IPS-NIHi7 (cell line): Measurements from ENCODE around the gene PPIL3.
"Not testable (repeated sequence)": the region's sequence is repeated elsewhere in the genome, so short reads cannot be mapped to it uniquely, and the experiment has no call there.

Experiments used
- DNase-seq: peaks from one replicate; pipeline ENCODE4 v3.0.0; 2012; ENCODE audit warnings: mixed read lengths; ENCODE audit errors: extremely low spot score

Gene PPIL3

DNA sequence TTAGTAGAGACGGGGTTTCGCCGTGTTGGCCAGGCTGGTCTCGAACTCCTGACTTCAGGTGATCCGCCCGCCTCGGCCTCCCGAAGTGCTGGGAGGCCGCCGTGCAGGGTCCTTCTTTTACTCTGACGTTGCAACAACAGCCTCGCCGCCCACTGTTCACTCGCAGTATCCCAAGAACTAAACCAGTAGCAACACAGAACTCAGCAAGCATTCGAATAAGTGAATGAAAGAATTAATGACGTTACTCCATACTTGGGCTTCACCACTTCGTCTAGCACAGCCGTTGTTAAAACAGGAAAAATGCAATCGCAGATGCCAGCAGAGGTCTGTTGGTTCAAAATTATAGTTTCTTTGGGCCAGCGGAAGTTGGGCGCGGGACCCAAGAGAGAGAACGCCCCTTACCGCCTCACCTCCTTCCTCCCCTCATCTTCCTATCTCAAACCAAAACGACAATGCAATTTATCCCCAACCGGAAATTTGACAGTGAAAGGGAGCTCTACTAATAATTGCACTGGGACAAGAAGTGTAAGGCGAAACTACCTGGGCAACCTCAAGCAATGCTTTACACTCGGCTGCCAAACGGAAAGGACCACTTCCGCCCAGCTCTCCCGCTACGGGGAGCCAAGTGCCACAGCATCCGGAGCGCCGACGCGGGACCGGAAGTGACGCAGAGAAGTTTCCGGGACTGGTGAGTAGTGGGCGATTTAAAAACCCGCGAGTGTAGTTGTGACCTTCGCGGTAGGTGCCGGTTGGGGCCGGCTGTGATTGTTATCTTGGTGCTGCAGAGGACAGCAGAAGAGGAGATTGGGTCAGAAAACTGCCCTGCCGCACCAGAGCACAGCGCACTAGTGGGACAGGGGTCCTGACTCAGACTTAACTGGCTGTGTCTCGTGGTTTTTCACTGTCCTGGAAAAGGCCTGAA, at the start of gene PPIL3, which contains the start of gene NIF3L1:
Gene PPIL3 (minus strand): TSS at position 374 of the 922 bp plus-strand sequence. CDS start 1,462 bp downstream, outside the sequence.
Gene NIF3L1 (plus strand): TSS at position 668 of the 922 bp plus-strand sequence. CDS start 2,573 bp downstream, outside the sequence.
- peak; percentile 94 for DNase-seq

GRCh38 chr2:200930947-200931626, 42.2 kb upstream of the PPIL3 start:
- no peak for DNase-seq

DNA sequence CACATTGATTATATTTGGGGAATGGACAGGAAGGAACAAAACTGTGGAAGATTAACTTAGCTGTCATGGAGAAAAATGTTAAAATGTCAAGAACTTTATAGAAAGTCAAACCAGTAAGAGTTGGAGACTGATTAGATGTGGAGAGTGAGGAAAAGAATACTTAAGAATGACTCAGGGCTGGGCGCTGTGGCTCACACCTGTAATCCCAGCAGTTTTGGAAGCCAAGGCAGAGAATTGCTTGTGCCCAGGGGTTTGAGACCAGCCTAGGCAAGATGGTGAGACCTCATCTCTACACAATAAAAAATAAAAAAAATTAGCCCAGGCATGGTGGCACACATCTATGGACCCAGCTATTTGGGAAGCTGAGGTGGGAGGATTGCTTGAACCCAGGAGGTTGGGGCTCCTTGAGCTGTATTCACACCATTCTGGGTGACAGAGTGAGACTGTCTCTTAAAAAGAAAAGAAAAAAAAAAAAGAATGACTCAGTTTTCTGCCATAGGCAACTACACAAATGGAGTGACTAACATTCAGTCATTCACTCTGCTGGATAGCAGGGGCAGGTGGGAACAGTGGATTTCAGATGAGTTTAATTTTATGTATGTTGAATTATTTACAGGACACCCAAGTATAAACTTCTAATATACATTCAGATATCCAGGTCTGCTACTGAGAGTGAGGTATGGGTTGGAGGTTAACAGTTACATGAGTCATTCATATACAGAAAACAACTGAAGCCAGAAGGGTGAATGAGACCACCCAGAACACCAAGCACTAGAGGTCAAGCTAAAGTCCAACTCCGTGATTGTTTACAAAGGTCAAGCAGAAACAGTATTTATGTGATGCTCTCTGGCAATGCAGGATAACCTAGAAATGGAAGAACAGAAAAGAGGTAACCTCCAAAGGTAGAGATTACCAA, 40.7 kb upstream of the PPIL3 start:
- DNase-seq: no peak

- DNase-seq: no peak
Observed at GRCh38 chr2:200922439-200922838, 33.6 kb upstream of the PPIL3 start.

DNA sequence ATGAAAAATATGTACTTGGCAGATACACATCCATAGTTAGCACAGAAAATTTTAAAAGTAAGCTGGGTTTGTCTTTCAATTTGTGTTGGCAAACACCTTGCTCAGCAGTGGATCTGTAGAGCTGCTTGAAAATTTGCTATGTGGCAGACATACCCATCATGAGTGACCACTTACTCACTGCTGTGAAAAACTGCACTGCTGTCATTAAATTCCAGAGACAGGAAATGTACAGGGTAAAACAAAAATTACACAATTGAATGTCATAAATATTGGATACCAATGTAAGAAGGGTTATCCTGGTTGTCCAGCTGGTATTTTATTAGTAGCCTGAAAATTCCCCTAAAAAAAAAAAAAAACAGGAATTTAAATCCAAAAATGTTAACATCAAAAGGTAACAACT, 24.8 kb upstream of the PPIL3 start:
- no peak for DNase-seq

DNA sequence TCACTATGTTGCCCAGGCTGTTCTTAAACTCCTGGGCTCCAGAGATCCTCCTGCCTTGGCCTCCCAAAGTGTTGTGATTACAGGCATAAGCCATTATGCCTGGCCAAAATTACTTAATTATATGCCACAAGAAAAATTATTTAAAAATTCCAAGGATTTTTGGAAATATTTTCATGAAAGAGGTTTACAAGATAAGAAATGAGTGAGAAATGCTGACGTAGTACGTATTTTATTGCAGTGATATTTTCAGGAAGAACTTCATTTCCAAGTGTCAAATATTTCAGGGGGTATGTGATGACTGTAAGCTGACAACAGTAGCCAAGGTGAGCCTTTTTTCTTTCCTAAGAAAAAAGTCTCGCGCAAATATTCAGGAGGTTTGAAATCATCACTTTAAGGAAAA, 21.1 kb upstream of the PPIL3 start:
- no peak for DNase-seq

DNA sequence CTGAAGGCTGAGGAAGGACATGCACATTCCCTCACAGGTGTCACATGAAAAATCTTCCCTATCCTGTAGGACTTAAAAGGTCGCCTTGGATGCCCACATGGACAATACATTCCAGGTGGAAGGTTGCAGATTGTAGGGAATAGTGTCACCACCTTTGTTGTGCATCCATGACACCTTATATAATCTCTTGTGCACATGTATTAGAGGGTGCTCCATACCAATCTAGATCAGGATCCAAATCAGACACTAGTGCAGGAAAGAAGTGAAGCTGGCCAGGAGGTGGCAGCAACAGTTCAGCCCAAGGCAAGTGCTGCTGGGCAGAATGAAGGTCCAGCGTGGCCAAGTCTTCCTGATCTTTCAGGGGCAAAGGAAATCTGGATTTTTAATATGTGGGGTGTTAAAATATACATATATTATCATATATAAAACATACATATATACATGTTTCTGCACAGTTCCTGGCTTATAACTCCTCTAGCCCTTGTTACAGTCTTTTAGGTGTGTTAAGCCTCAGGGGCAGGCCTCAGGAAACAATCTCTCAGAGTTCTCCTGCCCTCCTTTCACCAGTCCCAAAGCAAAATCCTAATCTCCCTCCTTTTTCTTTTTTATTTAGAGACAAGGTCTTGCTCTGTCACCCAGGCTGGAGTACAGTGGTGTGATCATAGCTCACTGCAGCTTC, 16.9 kb upstream of the PPIL3 start:
- DNase-seq: peak; percentile 73

DNA sequence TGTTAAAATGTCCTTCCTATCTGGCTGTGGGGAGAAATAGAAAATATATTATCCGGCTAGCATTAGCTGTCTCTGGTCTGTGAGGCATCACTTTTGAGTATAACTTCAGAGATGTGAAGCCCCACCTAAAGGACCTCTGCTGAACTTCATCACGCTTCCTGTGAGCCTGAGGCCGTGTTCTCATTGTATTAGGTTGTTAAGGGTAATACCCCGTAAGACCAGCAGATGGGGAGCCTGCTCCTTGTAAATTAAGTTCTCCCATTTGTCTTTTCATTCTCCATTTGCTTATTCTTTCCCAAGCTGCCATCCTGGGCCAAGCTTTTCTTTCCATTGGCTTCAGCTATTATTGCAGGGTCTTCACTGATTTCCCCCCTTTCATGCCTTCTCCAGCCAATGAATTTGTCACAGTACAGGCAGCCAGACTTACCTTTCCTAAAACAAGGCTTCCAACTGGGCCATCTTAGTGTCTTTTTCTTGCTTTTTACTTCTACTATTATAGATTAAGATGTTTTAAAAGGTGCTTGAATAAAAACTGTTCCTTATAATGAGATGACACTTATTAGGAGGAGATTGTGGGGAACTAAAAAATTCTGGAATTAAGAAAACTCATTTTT, 12.7 kb upstream of the PPIL3 start:
- DNase-seq: peak; percentile 93

GRCh38 chr2:200899482-200899881, 10.6 kb upstream of the PPIL3 start:
- DNase-seq: no peak

GRCh38 chr2:200881715-200882249, 7.1 kb downstream of the PPIL3 start:
- not testable (repeated sequence) for DNase-seq

GRCh38 chr2:200878289-200878880, 10.5 kb downstream of the PPIL3 start:
- DNase-seq: no peak

DNA sequence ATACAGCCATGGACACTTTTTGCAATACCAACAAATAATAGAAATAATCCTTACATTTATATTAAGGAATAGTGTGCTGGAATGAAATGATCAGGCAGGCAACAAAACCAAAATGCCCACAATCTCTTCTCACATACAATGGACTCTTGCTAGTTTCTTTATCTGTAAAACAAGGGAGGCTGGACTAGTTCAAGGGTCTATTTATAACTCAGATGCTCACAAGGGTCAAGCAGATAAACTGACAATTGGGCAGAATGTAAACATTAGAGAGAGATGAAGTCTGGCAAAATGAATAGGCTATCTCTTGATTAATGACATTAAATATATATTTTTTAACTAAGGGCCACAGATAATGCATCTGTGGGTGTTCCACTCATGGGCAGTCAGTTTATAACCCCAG, 11.4 kb downstream of the PPIL3 start:
- DNase-seq: no peak

- DNase-seq: no peak
Observed at GRCh38 chr2:200873560-200873959, 15.3 kb downstream of the PPIL3 start.

- no peak for DNase-seq
Observed at GRCh38 chr2:200871151-200871550, 17.7 kb downstream of the PPIL3 start.

- DNase-seq: no peak
Observed at GRCh38 chr2:200869014-200869413, 19.9 kb downstream of the PPIL3 start.

DNA sequence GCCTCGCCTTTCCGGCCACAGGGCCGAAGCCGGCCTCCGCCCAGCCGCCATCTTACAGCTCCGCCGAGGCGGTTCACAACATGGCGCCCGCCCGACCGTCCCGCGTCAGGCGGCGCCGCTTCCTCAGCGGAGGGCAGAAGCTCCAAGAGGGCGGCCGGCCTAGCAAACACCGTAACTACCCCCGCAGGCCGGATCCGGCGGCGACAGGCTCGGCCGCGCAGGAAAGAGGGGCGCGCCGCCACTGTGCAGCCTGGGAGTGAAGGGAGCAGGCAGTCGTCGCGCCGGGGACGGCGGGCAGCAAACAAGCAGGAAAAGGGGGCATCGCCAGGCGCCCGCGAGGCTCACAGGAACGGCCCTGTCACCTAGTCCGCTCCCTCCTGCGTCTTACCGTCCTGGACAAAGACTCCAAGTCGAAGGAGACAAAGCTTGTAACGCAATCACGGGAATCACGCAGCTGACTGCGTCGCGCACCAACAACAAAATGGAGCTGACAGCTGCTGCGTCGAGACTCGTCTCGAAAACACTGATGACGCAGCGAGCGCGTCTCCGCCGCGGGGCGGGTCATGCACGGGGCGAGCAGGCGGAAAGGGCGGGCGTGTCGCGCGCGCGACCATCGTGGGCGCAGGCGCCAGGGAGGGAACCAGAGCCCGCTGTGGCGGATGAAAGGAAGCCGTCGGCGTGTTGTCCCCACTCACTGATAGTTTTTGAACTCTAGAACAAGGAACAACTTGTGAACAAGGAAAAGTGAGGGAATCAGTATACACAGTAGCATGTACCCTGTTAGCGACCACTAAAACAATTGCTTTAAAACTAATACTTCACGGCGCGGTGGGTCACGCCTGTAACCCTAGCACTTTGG, 24.5 kb downstream of the PPIL3 start, which contains the start of gene CLK1:
Gene CLK1 (minus strand): TSS at position 483 of the 859 bp plus-strand sequence. CDS start 2,796 bp downstream, outside the sequence.
- peak; percentile 90 for DNase-seq

DNA sequence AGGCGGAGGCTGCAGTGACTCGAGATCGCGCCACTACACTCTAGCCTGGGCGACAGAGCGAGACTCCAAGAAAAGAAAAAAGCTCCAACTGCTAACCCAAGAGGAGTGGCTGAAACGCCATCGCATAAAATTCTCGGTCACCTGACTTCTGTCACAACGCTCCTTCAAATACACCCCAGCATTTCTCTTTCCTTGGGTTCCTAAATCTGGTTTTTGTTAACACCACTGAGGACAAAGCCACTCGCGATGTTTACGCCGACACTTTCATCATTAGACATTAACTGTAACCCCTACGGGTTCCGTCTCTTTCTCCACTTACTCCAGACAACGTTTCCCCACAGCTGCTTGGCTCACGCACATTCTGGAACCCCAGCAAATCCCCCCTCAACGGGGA, 25.1 kb downstream of the PPIL3 start:
- no peak for DNase-seq

DNA sequence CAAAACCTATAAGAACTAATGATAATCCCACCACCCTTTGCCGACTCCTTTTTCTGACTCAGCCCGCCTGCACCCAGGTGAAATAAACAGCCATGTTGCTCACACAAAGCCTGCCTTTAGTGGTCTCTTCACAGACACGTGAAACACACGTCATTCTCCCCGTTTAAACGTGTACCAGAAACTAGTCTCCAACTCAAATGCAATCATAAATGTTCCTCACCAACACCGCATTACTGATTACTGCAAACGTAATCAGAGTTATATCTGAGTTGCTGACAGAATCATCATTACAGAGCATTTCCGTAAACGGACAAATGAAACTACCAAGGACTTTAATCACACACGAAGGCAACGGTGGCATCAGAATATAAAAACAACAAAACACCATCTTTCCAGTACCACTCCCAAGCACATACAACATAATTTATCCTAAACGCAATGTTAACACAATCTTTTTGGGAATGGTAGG, 26.3 kb downstream of the PPIL3 start:
- DNase-seq: no peak
